ENCODE data around the gene CDKAL1. TPM values are rescaled to one million over a fixed set of nuclear protein-coding genes. Genes with fewer than 3 reads are reported as not detected.

The CDKAL1 gene
- total RNA-seq, 1 donor from 2014 or later, result 24.8 TPM

- no peak for TF ChIP-seq CTCF (IDR thresholded peaks at IDR 0.05; ENCODE audit: partially characterized antibody, unreplicated experiment)
- H3K4me1 Mint-ChIP-seq (ENCODE audit: low read depth, unreplicated experiment), result no peaks in the 10 kb centered on the region
- H3K4me3 Mint-ChIP-seq (ENCODE audit: unreplicated experiment), result no peak overlapping the region
- DNase-seq, result no peak
- peaks cover 6% of the 10 kb centered on the region for H3K36me3 Mint-ChIP-seq (ENCODE audit: unreplicated experiment)
- H3K9me3 Mint-ChIP-seq (ENCODE audit: unreplicated experiment), result no peaks in the 10 kb centered on the region
- H3K27me3 Mint-ChIP-seq (ENCODE audit: unreplicated experiment), result peaks cover 2% of the 10 kb centered on the region
- H3K27ac Mint-ChIP-seq (ENCODE audit: unreplicated experiment), result no peak overlapping the region
These were observed 223.5 kb downstream of the CDKAL1 start for GRCh38 chr6:20757761-20758160.

- no peaks in the 10 kb centered on the region for H3K9me3 Mint-ChIP-seq (ENCODE audit: unreplicated experiment)
- H3K36me3 Mint-ChIP-seq (ENCODE audit: unreplicated experiment), result no peaks in the 10 kb centered on the region
- TF ChIP-seq CTCF (IDR thresholded peaks at IDR 0.05; ENCODE audit: partially characterized antibody, unreplicated experiment), result no peak
- DNase-seq, result no peak
- H3K27ac Mint-ChIP-seq (ENCODE audit: unreplicated experiment), result no peak overlapping the region
- H3K4me1 Mint-ChIP-seq (ENCODE audit: low read depth, unreplicated experiment), result peaks cover 9% of the 10 kb centered on the region
- no peaks in the 10 kb centered on the region for H3K27me3 Mint-ChIP-seq (ENCODE audit: unreplicated experiment)
- no peak overlapping the region for H3K4me3 Mint-ChIP-seq (ENCODE audit: unreplicated experiment)
These were observed 229.0 kb downstream of the CDKAL1 start for GRCh38 chr6:20763296-20763695.

- Mint-ChIP-seq H3K27me3 (ENCODE audit: unreplicated experiment) (no peaks in the 10 kb centered on the region), H3K4me1 (ENCODE audit: low read depth, unreplicated experiment) (peaks cover 35% of the 10 kb centered on the region), H3K27ac (ENCODE audit: unreplicated experiment) (no peak overlapping the region), H3K4me3 (ENCODE audit: unreplicated experiment) (no peak overlapping the region), H3K9me3 (ENCODE audit: unreplicated experiment) (peaks cover 4% of the 10 kb centered on the region), H3K36me3 (ENCODE audit: unreplicated experiment) (no peaks in the 10 kb centered on the region)
- no peak for TF ChIP-seq CTCF (IDR thresholded peaks at IDR 0.05; ENCODE audit: partially characterized antibody, unreplicated experiment)
- DNase-seq, result no peak
These were observed 235.4 kb downstream of the CDKAL1 start for GRCh38 chr6:20769631-20770030.

- DNase-seq, result no peak
- Mint-ChIP-seq H3K27me3 (ENCODE audit: unreplicated experiment) (no peaks in the 10 kb centered on the region), H3K4me1 (ENCODE audit: low read depth, unreplicated experiment) (peaks cover 35% of the 10 kb centered on the region), H3K4me3 (ENCODE audit: unreplicated experiment) (no peak overlapping the region), H3K36me3 (ENCODE audit: unreplicated experiment) (no peaks in the 10 kb centered on the region), H3K27ac (ENCODE audit: unreplicated experiment) (peak overlapping the region; percentile 84), H3K9me3 (ENCODE audit: unreplicated experiment) (peaks cover 4% of the 10 kb centered on the region)
- TF ChIP-seq CTCF (IDR thresholded peaks at IDR 0.05; ENCODE audit: partially characterized antibody, unreplicated experiment), result no peak
These were observed 236.5 kb downstream of the CDKAL1 start for GRCh38 chr6:20770773-20771172.

GRCh38 chr6:20771409-20771808, 237.2 kb downstream of the CDKAL1 start:
- Mint-ChIP-seq H3K9me3 (ENCODE audit: unreplicated experiment) (peaks cover 4% of the 10 kb centered on the region), H3K36me3 (ENCODE audit: unreplicated experiment) (no peaks in the 10 kb centered on the region), H3K4me3 (ENCODE audit: unreplicated experiment) (peak overlapping the region; percentile 32), H3K4me1 (ENCODE audit: low read depth, unreplicated experiment) (peaks cover 37% of the 10 kb centered on the region), H3K27ac (ENCODE audit: unreplicated experiment) (peak overlapping the region; percentile 36), H3K27me3 (ENCODE audit: unreplicated experiment) (no peaks in the 10 kb centered on the region)
- no peak for TF ChIP-seq CTCF (IDR thresholded peaks at IDR 0.05; ENCODE audit: partially characterized antibody, unreplicated experiment)
- DNase-seq, result no peak

All from glutamatergic neuron (in vitro differentiated cells).